AG20443 (cell line): ENCODE results near the gene CDH23.
"Not testable (repeated sequence)": the region's sequence is repeated elsewhere in the genome, so short reads cannot be mapped to it uniquely, and the experiment has no call there.

Source experiments
- DNase-seq: peaks from one replicate; pipeline ENCODE4 v3.0.0; 2012; ENCODE audit warnings: low spot score, mixed read lengths

Gene CDH23

DNA sequence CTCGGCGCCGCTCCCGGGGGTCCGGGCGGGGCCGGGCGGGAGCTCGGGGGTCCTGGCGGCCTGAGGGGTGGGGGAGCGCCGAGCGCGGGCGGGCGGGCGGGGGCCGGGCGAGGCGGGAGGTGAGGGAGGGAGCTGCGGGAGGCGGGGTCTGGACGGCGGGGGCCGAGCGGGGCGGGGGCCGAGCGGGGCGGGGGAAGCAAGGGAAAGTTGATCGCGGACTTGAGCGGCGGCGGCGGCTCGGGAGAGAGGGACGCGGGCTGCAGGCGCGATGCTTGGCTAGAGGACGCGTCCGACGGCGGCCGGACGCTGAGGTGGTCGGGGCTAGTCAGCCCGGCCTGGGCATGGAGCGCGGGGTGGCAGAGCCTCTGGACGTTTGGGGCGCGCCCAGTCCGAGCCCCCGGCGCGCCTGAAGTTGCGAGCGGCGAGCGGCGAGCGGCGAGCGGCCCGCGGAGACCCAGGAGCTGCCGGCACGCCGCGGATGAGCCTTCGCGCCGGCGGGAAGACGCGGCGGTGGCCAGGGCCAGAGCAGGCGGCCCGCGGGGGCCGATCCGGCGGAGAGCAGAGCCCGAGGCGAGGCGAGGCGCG lies at the start of gene CDH23:
Gene CDH23 (plus strand): TSS at position 210 of the 585 bp plus-strand sequence. CDS start 42,912 bp downstream, outside the sequence.
- peak; percentile 42 for DNase-seq

DNA sequence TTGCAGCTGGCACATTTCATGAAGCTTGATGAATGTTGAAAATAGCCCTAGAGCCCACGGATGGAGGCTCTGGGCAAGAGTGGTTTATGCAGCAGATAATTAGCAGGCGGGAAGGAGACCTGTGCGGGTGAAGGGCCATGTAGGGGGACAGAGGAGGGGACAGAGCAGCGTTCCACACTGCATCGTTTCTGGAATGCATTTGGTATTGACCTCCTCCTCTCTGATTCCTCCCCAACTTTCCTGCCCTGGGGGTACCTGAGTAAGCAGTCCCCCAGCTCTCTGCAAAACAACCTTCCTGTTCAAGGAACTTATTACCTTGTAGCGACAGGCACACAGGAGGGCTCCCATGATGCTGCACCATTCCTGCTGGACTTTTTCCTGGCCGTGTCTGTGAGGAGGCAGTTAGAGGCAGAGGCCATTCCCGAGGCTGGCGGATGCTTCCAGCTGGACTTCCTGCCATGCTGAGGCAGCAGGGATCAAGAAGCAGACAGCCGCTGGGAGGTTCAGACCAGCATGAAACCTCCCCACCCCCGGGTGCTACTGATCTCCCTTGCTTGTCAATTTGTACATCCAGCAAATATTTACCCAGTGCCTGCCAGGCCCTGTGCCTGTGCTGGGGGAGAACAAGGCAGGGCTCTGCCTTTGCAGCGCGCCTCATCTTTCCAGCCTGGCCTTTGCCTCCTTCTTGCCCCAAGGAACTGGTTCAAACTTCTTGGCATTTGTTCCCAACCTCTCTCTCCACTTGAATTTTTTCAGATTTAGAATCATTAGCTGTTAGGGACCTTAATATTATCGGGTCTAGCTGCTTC lies 48.9 kb upstream of the CDH23 start:
- no peak for DNase-seq

DNA sequence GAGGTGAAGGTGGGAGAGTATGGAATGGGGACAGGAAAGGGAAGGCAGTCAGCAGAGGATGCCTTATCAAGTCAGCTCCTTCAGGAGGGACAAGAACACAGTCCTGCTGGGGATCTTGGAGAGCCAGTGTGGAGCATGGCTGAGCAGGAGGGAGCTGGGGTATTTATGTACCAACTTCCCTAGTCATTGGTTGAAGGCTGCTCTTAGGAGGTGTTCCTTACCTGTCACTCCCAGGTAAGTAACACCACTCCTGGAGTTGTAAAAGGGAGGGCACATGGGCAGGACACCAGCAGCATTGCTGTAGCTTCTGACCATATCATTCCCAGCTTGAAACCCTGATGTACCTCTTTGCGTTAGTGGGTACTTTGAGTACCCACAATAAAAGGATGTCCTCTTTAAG lies 47.9 kb upstream of the CDH23 start:
- no peak for DNase-seq

DNA sequence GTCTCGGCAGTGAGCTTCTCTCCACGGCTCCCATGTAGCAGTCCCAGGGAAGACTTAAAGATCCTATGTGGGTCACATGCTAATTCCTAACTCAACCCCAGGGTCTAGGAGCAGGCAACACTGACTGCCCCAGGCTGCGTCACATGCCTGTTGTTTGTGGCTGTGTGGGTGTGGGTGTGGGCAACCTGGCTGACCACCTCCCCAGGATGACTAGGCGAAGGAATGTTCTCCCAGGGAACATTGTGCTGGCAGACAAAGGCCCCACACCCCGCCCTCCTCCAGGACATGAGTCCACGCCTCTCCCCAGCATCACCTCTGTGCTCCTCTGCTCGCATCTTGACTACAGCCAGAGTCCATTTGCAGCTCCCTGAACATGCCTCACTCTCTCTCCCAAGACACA lies 47.3 kb upstream of the CDH23 start:
- no peak for DNase-seq

DNA sequence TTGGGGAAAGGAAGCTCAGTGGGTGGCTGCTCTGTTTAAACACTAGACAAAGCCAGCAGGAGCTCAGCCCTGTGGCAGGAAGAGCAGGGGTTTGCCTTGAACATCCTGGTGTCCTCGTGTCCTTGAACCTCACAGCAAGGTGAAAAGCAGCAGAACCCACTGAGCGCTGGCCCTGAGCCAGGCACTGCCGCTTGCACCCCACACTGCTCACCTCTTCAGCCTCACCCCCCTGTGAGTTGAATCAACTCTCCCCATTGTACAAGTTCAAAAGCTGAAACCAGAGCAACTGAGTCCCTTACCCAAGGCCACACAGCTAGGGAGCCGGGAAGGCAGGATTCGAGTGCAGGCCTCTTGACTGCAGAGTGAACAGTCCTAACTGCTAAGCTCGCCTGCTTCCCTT lies 45.6 kb upstream of the CDH23 start:
- no peak for DNase-seq

DNA sequence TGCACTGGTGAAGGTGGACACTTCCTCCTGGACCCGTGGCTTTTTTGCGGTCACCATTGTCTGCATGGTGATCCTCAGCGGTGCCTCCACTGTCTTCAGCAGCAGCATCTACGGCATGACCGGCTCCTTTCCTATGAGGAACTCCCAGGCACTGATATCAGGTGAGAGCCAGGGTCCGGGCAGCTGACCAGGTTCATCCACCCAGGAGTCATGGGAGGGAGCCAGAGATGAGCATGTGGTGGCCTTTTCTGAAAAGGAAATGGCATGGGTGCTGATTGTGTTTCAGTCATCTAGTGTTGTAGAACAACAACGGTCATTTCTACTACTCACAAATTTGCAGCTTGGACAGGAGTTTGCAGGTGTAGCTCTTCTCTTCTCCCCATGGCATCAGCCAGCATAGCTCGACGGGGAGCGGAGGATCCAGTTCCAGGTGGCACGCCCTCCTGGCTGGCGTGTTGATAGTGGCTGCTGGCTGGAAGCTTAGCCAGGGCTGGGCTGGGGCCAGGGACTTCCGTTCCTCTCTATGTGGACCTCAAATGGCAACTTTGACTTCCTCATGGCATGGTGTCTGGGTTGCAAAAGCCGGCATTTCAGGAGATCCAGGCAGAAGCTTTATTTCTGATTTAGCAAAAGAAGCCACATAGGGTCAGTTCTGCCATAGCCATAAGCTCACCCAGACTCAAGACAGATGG lies 44.9 kb upstream of the CDH23 start:
- DNase-seq, result no peak

DNA sequence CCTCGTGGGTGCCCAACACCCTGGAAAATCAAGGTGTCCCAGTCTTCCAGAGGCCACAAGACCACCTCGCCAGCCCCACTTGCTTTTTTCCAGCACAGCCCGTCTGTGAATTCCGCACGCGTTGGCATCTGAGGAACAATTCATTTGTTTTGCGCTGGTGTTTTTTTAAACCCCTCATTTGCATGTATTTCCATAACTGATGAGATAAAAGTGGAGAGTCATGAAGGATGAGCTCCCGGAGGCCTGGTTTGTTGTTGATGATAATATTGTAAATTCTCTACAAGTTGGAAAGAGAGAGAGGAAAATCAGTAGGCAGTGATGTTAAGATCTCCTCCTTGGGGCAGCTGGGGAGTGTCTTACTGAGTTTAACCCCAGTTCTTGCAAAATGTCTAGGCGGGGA lies 43.1 kb upstream of the CDH23 start:
- DNase-seq, result no peak

DNA sequence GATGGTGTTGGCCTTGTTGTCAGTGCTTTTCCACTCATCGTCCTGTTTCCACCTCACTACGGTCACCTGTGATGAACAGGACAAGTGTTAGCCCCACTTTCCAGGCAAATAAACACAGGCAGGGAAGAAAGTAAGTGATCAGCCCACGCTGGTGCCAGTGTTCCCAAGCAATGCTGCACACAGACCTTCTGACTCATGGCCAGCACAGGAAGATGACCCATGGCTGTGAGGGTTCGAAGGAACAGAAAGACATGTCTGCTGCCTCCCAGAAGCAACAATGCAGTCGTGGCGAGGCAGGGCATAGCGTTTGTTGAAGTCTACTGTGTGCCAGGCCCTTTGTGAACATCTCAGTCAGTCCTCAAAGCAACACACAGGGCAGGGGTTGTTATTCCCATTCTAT lies 41.9 kb upstream of the CDH23 start:
- no peak for DNase-seq

DNA sequence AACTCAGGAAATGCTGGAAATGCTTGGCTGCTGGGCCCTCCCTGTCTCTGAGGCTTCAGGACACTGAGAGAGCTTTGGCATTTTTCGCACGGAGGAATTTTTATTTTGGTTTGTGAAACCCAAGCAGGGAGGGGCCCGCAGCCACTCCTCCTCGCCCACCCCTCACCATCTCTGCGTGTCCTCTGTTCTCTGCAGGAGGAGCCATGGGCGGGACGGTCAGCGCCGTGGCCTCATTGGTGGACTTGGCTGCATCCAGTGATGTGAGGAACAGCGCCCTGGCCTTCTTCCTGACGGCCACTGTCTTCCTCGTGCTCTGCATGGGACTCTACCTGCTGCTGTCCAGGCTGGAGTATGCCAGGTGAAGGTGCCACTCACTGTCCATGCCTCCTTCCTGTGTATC lies 40.8 kb upstream of the CDH23 start:
- no peak for DNase-seq

DNA sequence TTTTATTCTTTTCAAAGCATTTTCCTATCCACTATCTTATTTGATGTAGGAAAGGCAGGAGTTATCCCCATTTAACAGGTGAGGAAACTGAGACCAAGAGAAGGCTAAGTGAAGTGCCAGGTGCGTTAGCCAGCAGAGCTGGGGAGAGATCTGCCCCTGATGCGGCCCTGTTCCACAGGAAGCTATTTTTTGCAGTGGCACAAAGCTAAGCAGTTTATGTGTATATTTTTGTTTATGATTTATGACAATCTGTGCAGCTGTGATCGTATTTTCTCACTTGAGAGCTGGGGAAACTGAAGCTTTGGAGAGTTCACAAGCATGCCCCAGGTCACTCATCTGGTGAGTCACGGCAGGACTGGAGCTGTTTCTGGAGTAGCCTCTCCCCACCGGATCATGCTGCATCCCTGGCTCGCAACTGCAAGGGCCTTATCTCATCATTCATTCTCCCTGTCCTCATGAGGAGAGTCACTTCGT lies 38.9 kb upstream of the CDH23 start:
- DNase-seq, result peak; percentile 59

DNA sequence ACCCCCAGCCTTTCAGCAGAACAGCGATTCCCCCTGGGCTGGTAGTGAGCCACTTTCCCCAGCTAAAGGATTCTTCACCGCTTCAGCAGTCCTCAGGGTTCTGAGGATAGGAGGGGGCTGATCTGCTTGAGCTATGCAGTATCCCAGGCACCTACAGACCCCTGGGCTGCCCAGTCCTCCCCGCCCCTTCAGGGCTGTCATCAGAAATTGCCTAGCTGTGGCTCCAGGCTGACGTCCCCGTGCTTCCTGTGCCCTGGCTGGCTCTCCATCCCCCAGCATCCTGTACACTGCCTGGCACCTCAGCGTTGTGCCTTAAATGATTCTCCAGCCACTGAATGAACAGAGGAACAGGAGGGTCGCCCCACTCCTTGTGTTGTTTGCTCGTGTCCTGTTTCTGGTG lies 38.4 kb upstream of the CDH23 start:
- no peak for DNase-seq

DNA sequence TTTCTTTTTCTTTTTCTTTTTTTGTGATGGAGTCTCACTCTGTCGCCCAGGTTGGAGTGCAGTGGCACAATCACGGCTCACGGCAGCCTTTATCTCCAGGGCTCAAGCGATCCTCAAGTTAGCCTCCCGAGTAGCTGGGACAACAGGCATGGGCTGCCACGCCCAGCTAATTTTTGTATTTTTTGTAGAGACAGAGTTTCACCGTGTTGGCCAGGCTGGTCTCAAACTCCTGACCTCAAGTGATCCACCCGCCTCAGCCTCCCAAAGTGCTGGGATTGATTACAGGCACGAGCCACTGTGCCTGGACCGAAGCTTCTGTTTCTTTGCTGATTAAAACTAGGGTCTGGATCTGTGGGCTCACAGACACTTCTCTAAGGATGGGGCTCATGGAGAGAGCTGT lies 37.8 kb upstream of the CDH23 start:
- not testable (repeated sequence) for DNase-seq

DNA sequence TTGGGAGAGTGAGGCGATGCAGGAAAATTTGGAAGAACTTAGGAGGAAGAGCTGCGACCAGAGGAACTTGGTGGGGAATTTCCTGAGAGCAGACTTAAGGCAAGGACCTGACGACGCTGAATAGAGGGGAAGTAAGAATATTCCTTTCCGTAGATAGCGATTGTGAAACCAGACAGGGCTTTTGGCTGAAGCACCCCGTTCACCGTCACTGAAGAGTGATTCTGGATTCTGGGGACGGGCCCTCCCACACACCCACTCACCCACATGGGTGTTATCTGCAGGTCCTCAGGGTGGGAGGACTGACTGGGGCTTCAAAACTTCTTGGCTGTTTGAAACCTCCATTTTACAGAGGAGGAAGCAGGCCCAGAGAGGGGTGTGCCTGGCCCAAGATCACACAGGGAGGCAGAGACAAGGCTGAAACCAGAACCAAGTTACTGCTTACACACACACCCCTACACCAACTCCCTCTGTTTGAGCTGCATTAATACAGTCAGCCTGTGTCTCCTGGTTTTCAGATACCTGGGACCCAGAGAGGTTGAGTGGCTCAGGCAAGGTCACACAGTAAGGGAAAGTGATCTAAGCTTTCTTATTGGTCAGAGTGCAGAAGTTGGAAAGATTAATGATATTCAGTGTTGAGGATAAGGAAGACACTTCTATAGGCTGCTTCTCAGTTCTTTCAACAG lies 37.2 kb upstream of the CDH23 start:
- DNase-seq, result no peak

DNA sequence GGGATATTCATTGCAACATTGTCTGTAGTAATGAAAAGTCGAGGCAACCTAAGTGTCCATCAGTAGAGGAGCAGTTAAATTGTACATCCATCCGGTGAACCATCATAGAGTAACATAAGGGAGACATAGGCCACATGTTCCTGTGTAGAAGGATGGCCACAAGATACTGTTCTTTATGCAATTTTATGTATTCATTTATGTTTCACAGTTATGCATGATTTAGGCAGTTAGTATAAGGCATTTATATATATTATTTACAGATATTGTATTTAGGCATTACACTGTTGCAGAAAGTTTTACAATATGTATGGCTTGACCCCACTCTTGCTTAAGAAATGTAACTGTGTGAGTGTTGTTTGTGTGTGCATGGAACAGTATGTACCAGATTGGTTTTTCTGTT lies 36.0 kb upstream of the CDH23 start:
- DNase-seq, result no peak

DNA sequence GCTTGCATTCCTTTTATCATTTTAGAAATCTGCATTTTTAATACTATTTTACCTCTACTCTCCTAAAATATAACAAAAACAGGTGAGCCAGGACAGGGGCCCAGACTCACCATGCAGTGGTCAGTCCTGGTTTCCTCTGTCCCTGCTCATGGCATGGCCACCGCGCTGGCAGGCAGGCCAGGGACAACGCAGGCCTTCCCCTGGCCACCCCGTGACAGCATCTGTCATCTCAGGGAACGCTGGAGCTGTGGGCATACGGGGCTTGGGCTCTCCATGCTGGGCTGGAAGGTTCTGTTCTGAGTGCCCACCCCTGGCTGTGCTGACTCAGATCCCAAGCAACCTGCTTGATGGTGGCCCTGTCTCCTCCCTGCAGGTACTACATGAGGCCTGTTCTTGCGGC lies 35.1 kb upstream of the CDH23 start:
- no peak for DNase-seq

DNA sequence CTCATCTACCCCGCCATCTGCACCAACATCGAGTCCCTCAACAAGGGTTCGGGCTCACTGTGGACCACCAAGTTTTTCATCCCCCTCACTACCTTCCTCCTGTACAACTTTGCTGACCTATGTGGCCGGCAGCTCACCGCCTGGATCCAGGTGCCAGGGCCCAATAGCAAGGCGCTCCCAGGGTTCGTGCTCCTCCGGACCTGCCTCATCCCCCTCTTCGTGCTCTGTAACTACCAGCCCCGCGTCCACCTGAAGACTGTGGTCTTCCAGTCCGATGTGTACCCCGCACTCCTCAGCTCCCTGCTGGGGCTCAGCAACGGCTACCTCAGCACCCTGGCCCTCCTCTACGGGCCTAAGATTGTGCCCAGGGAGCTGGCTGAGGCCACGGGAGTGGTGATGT lies 34.6 kb upstream of the CDH23 start:
- DNase-seq, result no peak

DNA sequence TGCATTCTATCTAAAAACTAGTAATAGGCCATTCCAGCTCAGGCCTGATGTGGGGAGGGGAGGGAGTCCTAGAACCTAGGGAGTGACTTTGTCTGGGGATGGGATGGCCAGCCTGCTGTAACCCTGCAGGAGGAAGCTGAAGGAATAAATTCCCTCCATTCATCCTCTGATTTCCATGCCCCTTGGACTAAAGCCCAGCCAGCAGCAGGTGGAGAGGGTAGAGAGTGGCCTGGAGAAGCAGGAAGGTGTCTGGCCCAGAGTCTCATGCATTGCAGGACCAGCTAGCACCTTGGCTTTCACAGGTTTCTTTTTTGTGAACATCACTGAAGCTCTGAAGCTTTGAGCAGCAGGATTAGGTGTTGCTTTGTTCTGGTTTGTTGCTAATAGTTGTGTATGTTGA lies 32.8 kb upstream of the CDH23 start:
- no peak for DNase-seq

DNA sequence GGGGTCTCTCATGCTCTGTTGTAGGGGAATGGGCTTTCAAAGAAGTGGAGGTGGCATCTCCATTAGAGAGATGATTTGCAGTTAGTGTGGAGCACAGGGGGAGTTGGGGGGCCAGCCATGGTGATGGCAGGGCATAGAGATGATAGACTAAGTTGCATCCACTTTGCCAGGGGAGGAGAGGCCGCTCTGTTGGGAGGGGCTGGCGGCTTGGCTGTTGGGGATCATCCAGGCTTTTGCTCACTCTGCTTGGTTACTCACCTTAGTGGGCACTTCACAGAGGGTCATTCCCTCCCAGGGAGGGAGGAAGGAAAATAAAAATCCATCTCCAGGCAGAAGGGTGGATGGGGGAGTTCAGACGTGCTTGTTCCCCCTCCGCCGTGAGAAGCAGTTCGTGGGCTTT lies 31.4 kb upstream of the CDH23 start:
- no peak for DNase-seq

DNA sequence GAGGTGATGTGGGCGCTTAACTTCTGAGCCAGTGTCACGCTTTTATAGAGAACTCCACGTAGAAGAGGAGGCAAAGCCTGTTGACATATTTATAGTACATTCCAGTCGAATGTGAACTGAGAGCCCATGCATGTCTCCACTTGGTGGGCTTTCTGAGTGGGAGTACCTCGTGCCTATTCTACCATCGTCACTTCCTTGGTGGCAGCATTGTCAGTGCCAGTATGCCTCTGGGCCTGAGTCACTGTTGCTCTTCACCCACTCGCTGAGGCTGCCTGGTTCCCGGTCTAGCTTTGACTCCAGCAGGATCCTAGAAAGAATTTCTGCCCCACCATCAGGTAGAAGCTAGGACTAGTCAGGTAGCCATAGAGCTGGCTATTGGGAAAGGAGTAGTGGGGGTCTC lies 30.0 kb upstream of the CDH23 start:
- DNase-seq, result no peak

DNA sequence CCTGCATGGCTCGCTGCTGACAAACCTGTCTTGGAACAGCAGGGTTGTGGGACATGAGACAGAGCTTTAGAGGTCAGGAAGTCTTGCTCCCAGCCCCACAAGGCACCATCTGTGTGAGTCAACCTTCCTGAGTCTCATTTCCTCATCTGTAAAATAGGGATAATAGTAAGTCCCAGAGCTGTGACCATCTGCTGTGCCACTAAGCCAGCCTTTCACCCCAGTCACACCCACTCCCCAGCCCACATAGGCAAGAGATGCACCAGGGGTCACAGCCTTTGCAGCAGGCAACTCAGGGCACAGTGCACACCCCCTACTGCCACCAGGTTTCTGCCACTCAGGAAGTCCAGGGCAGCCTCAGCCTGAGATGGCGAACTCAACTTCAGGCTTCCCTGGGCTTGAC lies 29.4 kb upstream of the CDH23 start:
- DNase-seq, result no peak

DNA sequence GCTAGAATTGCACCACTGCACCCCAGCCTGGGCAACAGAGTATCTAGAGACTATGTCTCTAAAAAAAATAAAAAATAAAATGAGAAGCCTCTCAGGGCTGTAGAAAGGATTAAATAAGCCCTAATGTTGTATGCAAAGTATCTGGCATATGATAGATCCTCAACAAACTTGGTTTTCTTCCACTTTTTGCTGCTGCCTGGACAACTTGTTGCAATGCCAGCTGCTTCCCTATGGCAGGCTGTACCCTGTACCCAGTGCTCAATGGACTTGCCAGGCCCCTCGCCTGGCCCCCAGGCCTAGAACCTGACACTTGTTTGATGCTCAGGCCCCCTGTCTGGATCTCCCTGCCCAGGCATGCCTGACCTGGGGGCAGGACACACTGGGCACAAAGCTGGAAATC lies 28.5 kb upstream of the CDH23 start:
- DNase-seq, result no peak

DNA sequence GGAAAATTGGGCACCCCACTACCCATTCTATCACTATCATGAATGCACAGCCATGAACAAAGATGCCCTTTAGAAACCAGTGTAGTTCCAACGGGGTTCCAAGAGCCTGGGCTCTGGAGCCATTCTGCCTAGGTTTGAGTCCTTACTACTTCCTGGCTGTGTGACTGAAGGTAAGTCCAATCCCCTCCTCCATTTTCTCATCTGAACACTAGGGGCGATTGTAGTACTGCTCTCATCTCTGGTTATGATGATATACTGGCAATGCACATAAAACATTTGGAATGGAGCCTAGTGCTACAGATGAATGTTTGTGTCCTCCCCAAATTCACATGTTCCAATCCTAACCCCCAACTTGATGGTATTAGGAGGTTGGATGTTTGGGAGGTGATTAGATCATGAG lies 28.1 kb upstream of the CDH23 start:
- no peak for DNase-seq

DNA sequence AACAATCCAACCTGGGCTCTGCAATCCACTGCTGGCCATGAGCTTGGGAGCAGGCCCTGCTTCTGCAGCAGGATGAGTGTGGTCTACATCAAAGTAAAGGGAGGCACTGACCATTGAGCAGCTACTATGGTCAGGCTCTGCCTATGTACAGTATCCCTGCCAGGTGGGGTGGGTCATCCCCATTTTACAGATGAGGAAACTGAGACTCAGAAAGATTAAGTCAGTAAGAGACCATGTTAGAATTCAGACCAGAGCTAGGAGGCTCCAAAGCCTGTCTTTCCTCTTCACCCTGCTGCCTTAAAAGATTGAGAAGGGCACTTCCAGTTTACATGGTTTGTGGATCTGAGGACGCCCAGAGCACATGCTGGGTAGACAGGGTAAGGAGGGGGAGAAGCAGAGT lies 27.1 kb upstream of the CDH23 start:
- no peak for DNase-seq
